Measurements from ENCODE around the gene ETFA. TPM values are rescaled to one million over a fixed set of nuclear protein-coding genes. Genes with fewer than 3 reads are reported as not detected.

ETFA gene
- total RNA-seq, 1 donor from 2014 or later, result 165 TPM

- DNase-seq, result no peak
These were observed 142.3 kb downstream of the ETFA start for GRCh38 chr15:76169018-76169417.

DNA sequence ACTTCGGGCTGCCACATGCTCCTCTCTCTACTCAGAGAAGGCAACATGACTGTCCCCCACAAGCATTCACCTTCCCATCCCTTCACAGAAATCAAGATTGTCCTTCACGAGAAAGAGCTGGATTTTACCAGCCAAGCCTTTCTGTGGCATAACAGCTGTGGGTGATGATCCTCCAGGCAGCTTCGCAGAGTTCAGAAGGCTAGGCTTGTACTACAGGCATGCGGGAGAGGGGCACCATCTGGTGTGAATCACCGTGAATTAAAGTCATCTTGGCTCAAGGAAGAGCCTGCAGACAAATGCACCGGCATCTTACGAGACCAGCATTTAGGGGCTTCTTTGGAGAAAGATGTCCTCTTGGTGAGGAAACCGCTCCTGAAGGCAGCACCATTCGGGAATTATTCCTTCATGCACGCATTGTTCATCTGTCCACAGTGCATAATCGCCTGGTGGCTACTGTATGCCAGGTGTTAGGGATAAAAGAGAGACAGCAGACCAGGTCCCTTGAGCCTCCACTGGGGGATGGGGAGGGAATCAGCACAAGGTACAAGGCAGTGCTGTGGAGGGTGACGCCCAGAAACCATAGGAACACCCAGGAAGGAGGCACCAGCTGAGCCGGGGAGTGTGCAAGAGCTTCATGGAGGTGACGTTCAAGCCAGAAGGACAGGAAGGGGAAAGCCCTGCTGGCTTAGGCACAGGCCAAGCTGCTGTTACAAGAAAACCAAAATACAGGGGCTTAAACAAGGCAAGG is 142.9 kb downstream of the ETFA start:
- DNase-seq, result no peak

GRCh38 chr15:76165951-76166350 is 145.3 kb downstream of the ETFA start:
- DNase-seq, result no peak

Other genes starting within 250 kb of the ETFA start
- gene ISL2, start 25.3 kb upstream of the ETFA start, total RNA-seq, result 0.56 and 1.2 TPM in 2 replicates

Data from dermis blood vessel endothelial cell (primary cell).